Measurements from ENCODE around the gene CSMD2. TPM values are rescaled to one million over a fixed set of nuclear protein-coding genes. Genes with fewer than 3 reads are reported as not detected.

Gene CSMD2
- total and polyA plus RNA-seq, 2 of the 8 experiments (the other 6 are each of a cell fraction or from before 2014, with no cell fraction given): 7.0 to 14.7 TPM

DNA sequence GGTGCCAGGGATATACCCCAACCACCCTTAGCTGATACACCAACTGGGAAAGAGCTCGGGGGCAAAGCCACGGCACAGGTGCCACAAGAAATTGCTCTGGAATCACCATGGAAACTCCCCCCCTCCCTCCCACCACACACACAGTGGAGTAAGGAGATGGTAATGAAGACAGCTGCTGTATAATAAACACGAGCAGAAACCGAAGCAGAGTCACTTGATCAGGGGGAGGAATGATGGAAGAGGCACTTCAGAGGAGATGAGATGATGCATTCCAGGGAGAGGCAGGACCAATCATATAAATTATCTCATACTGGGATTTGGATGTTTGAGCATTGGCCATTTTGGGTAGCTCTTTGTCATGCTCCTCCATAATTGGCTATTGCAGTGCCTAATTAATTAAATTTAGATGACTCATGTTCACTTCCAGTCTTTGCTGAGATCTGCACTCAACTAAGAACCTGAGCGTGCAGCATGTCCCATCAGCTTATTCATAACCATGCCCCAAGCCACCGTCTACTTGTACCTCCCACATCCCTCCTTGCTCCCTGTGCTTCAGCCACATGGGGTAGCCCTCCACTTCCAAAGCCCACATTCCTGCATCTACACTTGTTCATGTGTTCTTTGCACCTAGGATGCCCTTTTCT is 503.1 kb downstream of the CSMD2 start (continued):
- TF ChIP-seq PHF8 (conservative IDR thresholded peaks at IDR 0.05; ENCODE audit: low read depth, low read length) (no peak), JUND (IDR thresholded peaks at IDR 0.05; ENCODE audit: low read length) (no peak), SIN3A (conservative IDR thresholded peaks at IDR 0.05 in 1 of 2, IDR thresholded peaks at IDR 0.05 in 1 of 2; ENCODE audit: low read depth in 1 of 2, low read length in 2 of 2) (no peak), SRF (IDR thresholded peaks at IDR 0.05; ENCODE audit: low read depth, low read length) (no peak), CHD1 (IDR thresholded peaks at IDR 0.05; ENCODE audit: low read depth, low read length) (no peak), ASH2L (IDR thresholded peaks at IDR 0.05; ENCODE audit: low read length) (no peak), TBP (IDR thresholded peaks at IDR 0.05; ENCODE audit: low read depth, low read length) (no peak), SP1 (IDR thresholded peaks at IDR 0.05; ENCODE audit: low read depth, low read length) (no peak), POLR2A (IDR thresholded peaks at IDR 0.05; ENCODE audit: control extremely low read depth in 1 of 2, low read depth in 2 of 2, low read length in 2 of 2) (no peak), ATF3 (IDR thresholded peaks at IDR 0.05; ENCODE audit: insufficient read depth, low read depth, low read length) (no peak), CBX5 (IDR thresholded peaks at IDR 0.05; ENCODE audit: low read depth, low read length) (no peak), BACH1 (IDR thresholded peaks at IDR 0.05; ENCODE audit: low read length) (no peak)
- TF ChIP-seq, protein P1, sequence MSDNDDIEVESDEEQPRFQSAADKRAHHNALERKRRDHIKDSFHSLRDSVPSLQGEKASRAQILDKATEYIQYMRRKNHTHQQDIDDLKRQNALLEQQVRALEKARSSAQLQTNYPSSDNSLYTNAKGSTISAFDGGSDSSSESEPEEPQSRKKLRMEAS (IDR thresholded peaks at IDR 0.05): no peak
